ENCODE measurements around the gene CREBL2.
"Not testable (repeated sequence)": the region's sequence is repeated elsewhere in the genome, so short reads cannot be mapped to it uniquely, and the experiment has no call there.

CREBL2 gene

DNA sequence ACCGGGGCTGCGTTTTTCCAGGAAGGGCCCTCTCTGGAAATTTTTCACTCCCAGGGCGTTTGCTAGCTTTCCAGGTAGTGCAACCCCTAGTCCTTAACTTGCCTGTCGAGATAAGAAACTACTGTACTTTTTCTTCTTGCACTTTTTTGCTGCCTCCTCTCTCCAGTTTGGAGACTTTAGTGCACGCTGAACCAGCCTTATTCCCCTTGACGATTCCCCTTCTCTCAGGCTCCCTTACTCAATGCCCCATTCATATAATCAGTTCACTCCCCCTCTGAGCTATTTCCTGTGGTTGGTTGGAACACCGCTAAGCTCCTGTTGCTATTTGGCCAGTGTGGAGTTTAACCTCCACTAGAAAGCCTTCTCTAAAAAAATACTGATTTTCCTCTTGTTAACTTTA lies 682 bp downstream of the CREBL2 start:
- Mint-ChIP-seq H3K4me1 (ENCODE audit: low read depth) (peaks cover 61% of the 10 kb centered on the region), H3K9me3 (ENCODE audit: low read depth) (no peaks in the 10 kb centered on the region), H3K4me3 (peak overlapping the region; percentile 92), H3K36me3 (peaks cover 2% of the 10 kb centered on the region), H3K27ac (peak overlapping the region; percentile 99), H3K27me3 (no peaks in the 10 kb centered on the region)

DNA sequence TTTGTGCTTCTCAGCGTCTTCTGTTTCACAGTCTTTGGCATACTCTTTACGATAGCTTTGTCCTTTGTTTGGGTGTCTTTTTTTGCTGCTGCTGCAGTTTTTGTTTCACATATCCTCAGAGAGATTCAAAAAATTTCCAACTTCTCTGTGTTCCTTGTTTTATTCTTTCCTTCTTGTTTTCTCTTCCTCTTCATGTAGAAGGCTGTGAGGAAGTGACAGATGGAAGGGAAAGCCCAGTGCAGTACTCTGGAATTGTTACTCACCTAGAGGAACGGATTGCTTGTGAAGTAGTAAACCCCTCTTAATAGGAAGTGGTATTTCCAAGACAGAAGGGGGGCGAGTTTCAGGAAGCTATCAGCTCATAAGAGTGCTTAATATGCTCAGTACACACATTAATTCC lies 1.7 kb downstream of the CREBL2 start:
- peak overlapping the region; percentile 92 for H3K4me3 Mint-ChIP-seq
- H3K27ac Mint-ChIP-seq = peak overlapping the region; percentile 99
- H3K27me3 Mint-ChIP-seq = no peaks in the 10 kb centered on the region
- peaks cover 62% of the 10 kb centered on the region for H3K4me1 Mint-ChIP-seq (ENCODE audit: low read depth)
- peaks cover 2% of the 10 kb centered on the region for H3K36me3 Mint-ChIP-seq
- H3K9me3 Mint-ChIP-seq (ENCODE audit: low read depth) = no peaks in the 10 kb centered on the region

GRCh38 chr12:12614342-12614741 lies 2.7 kb downstream of the CREBL2 start:
- Mint-ChIP-seq H3K4me1 (ENCODE audit: low read depth) (peaks cover 62% of the 10 kb centered on the region), H3K27me3 (no peaks in the 10 kb centered on the region), H3K36me3 (peaks cover 2% of the 10 kb centered on the region), H3K4me3 (peak overlapping the region; percentile 10), H3K9me3 (ENCODE audit: low read depth) (no peaks in the 10 kb centered on the region), H3K27ac (peak overlapping the region; percentile 46)

- H3K4me3 Mint-ChIP-seq = peak overlapping the region; percentile 40
These were observed 5.0 kb downstream of the CREBL2 start for GRCh38 chr12:12616512-12617310.

GRCh38 chr12:12618064-12618463 lies 6.4 kb downstream of the CREBL2 start:
- not testable (repeated sequence) for H3K27me3 Mint-ChIP-seq; H3K9me3 Mint-ChIP-seq (ENCODE audit: low read depth); H3K27ac Mint-ChIP-seq; H3K4me3 Mint-ChIP-seq
- Mint-ChIP-seq H3K4me1 (ENCODE audit: low read depth) (peaks cover 77% of the 10 kb centered on the region), H3K36me3 (peaks cover 10% of the 10 kb centered on the region)

More at GRCh38 chr12:12616512-12617310, 5.0 kb downstream of the CREBL2 start:
- Mint-ChIP-seq H3K4me1 (ENCODE audit: low read depth) (peaks cover 71% of the 10 kb centered on the region), H3K36me3 (peaks cover 10% of the 10 kb centered on the region), H3K27me3 (no peaks in the 10 kb centered on the region), H3K27ac (peak overlapping the region; percentile 84), H3K9me3 (ENCODE audit: low read depth) (no peaks in the 10 kb centered on the region)

DNA sequence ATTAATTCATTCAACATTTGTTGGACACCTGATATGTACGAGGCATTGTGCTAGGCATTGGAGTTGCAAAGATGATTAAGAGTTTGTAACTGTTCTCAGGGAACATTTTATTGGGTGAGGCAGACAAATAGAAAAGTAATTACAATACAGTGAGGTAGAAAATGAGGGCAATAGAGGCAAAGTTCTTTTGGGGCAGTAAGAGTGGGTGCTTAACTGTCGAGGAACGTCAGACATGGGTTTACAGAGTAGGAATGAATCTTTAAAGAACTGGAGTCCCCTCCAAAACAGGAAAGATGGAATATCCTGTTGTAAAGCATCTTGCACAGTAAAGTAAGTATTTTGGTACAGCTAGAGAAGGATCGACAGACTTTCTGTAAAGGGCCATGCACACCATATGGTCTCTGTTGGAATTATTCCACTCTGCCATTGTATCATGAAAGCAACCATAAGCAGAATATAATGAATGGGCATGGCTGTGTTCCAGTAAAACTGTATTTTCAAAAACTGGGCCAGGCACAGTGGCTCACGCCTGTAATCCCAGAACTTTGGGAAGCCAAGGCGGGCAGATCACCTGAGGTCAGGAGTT lies 9.1 kb downstream of the CREBL2 start:
- peaks cover 4% of the 10 kb centered on the region for H3K9me3 Mint-ChIP-seq (ENCODE audit: low read depth)
- H3K4me1 Mint-ChIP-seq (ENCODE audit: low read depth) = peaks cover 82% of the 10 kb centered on the region
- H3K36me3 Mint-ChIP-seq = peaks cover 14% of the 10 kb centered on the region
- no peaks in the 10 kb centered on the region for H3K27me3 Mint-ChIP-seq
- H3K27ac Mint-ChIP-seq = peak overlapping the region; percentile 87
- peak overlapping the region; percentile 0 for H3K4me3 Mint-ChIP-seq

- no peaks in the 10 kb centered on the region for H3K27me3 Mint-ChIP-seq
- peaks cover 4% of the 10 kb centered on the region for H3K9me3 Mint-ChIP-seq (ENCODE audit: low read depth)
- peaks cover 16% of the 10 kb centered on the region for H3K36me3 Mint-ChIP-seq
- H3K4me3 Mint-ChIP-seq = peak overlapping the region; percentile 65
- peak overlapping the region; percentile 91 for H3K27ac Mint-ChIP-seq
- peaks cover 80% of the 10 kb centered on the region for H3K4me1 Mint-ChIP-seq (ENCODE audit: low read depth)
These were observed 10.7 kb downstream of the CREBL2 start for GRCh38 chr12:12622418-12622817.

GRCh38 chr12:12624498-12624992 lies 12.9 kb downstream of the CREBL2 start:
- Mint-ChIP-seq H3K27ac (peak overlapping the region; percentile 4), H3K36me3 (peaks cover 16% of the 10 kb centered on the region), H3K4me1 (ENCODE audit: low read depth) (peaks cover 90% of the 10 kb centered on the region), H3K4me3 (no peak overlapping the region), H3K9me3 (ENCODE audit: low read depth) (peaks cover 4% of the 10 kb centered on the region), H3K27me3 (no peaks in the 10 kb centered on the region)

GRCh38 chr12:12626471-12626870 lies 14.8 kb downstream of the CREBL2 start:
- peaks cover 4% of the 10 kb centered on the region for H3K9me3 Mint-ChIP-seq (ENCODE audit: low read depth)
- peaks cover 91% of the 10 kb centered on the region for H3K4me1 Mint-ChIP-seq (ENCODE audit: low read depth)
- H3K36me3 Mint-ChIP-seq = peaks cover 8% of the 10 kb centered on the region
- no peak overlapping the region for H3K4me3 Mint-ChIP-seq
- H3K27me3 Mint-ChIP-seq = no peaks in the 10 kb centered on the region
- peak overlapping the region; percentile 52 for H3K27ac Mint-ChIP-seq

DNA sequence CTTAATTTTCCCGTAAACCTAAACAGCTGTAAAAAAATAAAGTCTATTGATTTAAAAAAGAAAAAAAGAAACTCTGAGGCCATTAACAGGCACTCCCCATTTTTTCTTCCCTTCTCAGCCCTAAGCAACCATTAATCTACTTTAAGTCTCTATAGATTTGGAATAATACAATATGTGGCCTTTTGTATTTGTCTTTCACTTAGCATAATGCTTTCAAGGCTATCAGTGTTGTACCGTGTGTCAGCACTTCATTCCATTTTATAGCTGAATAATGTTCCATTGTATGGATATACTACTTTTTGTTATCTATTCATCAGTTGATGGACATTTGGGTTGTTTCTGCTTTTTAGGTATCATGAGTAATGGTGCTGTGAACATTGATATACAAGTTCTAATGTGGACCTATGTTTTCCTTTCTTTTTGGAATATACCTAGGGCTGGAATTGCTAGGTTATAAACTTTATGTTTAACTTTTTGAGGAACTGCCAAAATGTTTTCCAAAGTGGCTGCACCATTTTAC lies 15.7 kb downstream of the CREBL2 start:
- Mint-ChIP-seq H3K27ac (no peak overlapping the region), H3K27me3 (no peaks in the 10 kb centered on the region), H3K4me1 (ENCODE audit: low read depth) (peaks cover 86% of the 10 kb centered on the region), H3K9me3 (ENCODE audit: low read depth) (peaks cover 4% of the 10 kb centered on the region), H3K36me3 (peaks cover 8% of the 10 kb centered on the region), H3K4me3 (no peak overlapping the region)

DNA sequence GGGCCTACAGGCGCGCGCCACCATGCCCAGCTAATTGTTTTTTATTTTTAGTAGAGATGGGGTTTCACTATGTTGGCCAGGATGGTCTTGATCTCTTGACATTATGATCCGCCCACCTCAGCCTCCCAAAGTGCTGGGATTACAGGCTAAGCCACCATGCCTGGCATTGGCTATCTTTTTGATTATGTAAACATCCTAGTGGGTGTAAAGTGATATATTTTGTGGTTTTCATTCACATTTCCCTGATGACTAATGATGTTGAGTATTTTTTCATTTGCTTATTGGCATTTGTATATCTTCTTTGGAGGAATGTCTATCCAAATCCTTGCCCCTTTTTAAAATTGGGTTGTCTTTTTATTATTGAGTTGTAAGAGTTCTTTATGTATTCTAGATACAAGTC lies 16.3 kb downstream of the CREBL2 start:
- H3K27me3 Mint-ChIP-seq = no peaks in the 10 kb centered on the region
- no peak overlapping the region for H3K4me3 Mint-ChIP-seq
- H3K36me3 Mint-ChIP-seq = peaks cover 8% of the 10 kb centered on the region
- peaks cover 4% of the 10 kb centered on the region for H3K9me3 Mint-ChIP-seq (ENCODE audit: low read depth)
- peaks cover 81% of the 10 kb centered on the region for H3K4me1 Mint-ChIP-seq (ENCODE audit: low read depth)
- no peak overlapping the region for H3K27ac Mint-ChIP-seq

- Mint-ChIP-seq H3K4me1 (ENCODE audit: low read depth) (peaks cover 63% of the 10 kb centered on the region), H3K27ac (peak overlapping the region; percentile 24), H3K4me3 (peak overlapping the region; percentile 45), H3K27me3 (no peaks in the 10 kb centered on the region), H3K36me3 (peaks cover 5% of the 10 kb centered on the region), H3K9me3 (ENCODE audit: low read depth) (no peaks in the 10 kb centered on the region)
These were observed 19.2 kb downstream of the CREBL2 start for GRCh38 chr12:12630850-12631249.

DNA sequence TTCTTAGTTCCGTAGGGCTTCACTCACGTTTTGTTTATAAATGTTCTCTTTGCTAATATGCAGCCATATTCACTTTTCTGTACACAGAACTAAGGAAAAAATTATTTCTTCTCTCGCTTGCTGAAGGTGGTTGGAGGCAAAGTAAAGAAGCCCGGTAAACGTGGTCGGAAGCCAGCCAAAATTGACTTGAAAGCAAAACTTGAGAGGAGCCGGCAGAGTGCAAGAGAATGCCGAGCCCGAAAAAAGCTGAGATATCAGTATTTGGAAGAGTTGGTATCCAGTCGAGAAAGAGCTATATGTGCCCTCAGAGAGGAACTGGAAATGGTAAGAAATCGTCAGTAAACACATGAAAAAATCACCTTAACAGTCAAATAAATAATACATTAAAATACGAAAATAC lies 24.0 kb downstream of the CREBL2 start:
- peak overlapping the region; percentile 58 for H3K27ac Mint-ChIP-seq
- H3K4me3 Mint-ChIP-seq = no peak overlapping the region
- H3K4me1 Mint-ChIP-seq (ENCODE audit: low read depth) = peaks cover 20% of the 10 kb centered on the region
- peaks cover 23% of the 10 kb centered on the region for H3K36me3 Mint-ChIP-seq
- peaks cover 4% of the 10 kb centered on the region for H3K9me3 Mint-ChIP-seq (ENCODE audit: low read depth)
- no peaks in the 10 kb centered on the region for H3K27me3 Mint-ChIP-seq

- Mint-ChIP-seq H3K4me3 (no peak overlapping the region), H3K27me3 (no peaks in the 10 kb centered on the region), H3K4me1 (ENCODE audit: low read depth) (peaks cover 10% of the 10 kb centered on the region), H3K27ac (peak overlapping the region; percentile 1), H3K36me3 (peaks cover 26% of the 10 kb centered on the region), H3K9me3 (ENCODE audit: low read depth) (peaks cover 4% of the 10 kb centered on the region)
These were observed 25.0 kb downstream of the CREBL2 start for GRCh38 chr12:12636641-12637040.

- not testable (repeated sequence) for H3K4me3 Mint-ChIP-seq; H3K27ac Mint-ChIP-seq; H3K4me1 Mint-ChIP-seq (ENCODE audit: low read depth); H3K27me3 Mint-ChIP-seq; H3K9me3 Mint-ChIP-seq (ENCODE audit: low read depth)
- peaks cover 26% of the 10 kb centered on the region for H3K36me3 Mint-ChIP-seq
These were observed 28.3 kb downstream of the CREBL2 start for GRCh38 chr12:12639995-12640394.

All from activated naive CD8-positive, alpha-beta T cell (primary cell).